Stimulated activated CD8-positive, alpha-beta memory T cell treated with anti-CD3 and anti-CD28 coated beads, Interleukin-2, amount 100 ng/mL, for 48 hours (primary cell): ENCODE results near the gene C16orf46.

Experiments
- DNase-seq, 2 donors: peaks; one replicate each; pipeline ENCODE4 v3.0.0-alpha.2; 2020; ENCODE audit warnings: low read depth in 2 of 2

C16orf46 gene

DNA sequence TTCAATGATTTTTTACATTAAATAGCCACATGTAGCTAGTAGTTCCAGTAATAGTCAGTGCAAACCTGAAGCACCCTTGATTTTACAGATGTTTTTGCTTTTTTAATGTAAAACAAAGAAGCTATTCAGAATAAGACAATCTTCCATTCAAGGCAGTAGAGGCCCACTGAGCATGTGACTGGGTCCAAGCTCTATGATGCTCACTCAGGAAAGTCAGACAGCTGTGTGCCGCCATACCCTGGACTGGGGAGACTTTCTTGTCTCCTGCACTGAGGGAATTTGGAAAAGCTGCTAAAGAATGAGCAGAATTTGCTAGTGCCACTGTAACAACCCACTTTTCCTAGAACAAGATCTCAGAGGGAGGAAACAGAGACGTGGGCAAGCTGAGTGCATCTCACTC lies 58.5 kb downstream of the C16orf46 start:
- no peak for DNase-seq

DNA sequence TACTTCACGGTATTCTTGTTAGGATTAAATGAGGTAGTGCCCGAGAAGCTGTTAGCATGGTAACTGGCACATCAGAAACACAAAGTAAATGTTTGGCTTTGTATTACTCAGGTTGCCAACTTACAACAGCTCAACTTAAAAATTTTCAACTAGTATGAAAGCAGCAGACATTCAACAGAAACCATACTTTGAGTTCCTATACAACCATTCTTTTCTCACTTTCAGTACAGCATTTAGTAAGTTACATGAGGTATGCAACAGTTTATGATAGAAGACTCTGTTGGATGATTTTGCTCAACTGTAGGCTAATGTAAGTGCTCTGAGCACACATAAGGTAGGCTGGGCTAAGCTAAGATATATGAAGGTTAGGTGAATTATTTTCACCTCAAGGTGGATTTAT lies 62.4 kb downstream of the C16orf46 start:
- DNase-seq, result no peak

DNA sequence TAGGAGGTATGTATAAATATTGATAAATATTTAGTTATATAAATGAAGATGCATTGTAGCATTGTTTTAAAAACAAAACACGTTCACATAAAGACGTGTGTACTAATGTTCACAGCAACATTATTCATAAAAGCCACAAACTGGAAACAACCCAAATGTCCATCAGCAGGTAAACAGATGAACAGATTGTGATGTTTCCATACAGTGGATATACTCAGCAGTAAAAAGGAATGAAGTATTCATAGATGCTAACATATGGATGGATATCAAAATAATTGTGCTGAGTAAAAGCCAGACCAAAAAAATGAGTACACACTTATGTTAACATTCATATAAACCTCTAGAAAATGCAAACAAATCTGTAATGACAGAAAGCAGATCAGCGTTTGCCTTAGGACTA lies 64.1 kb downstream of the C16orf46 start:
- DNase-seq, result no peak
